ENCODE results near the gene CEBPA. TPM values are rescaled to one million over a fixed set of nuclear protein-coding genes. Genes with fewer than 3 reads are reported as not detected.
A peak's percentile ranks its signal among the peaks of the same experiment; 100 is the strongest.
"Not testable (repeated sequence)": the region's sequence is repeated elsewhere in the genome, so short reads cannot be mapped to it uniquely, and the experiment has no call there.

The CEBPA gene
- total RNA-seq, 4 donors from 2014 or later, result 27.1 to 33.5 (median 31.5) TPM

DNA sequence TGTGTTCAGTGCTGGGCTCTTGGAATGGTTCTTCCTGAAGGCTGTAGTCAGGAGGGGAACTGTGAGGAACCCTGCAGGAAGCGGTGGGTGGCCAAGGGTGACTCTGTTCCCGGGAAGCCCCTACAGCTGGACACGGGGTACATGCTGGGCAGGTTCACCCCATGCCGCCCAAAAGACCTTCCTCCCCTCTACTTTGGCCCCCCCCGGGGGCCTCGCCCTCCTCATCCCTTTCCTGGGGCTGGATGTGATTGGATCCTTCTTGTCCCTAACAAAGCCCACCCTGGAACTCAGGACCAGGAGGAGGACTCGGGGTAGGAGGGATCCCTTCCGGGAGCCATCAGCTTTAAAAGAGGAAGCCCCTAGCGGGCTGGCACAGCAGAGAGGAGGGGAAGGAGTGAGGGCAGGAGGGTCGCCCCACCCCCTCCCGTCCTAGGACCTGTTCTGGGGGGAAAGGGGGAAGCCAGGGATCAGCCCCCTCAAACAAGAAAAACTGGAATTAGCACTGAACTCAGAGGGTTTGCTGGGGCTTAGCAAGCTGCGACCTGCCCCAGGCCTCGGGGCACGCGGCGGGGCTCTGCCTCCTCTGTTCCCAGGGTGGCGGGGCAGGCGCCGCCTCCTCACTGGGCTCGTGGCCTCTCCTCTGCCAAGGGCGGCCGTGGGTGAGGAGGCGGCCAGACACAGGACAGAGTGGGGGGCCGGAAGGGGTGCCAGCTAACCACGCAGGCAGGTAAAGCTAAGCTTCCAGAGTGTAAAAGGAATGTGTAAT lies 4.0 kb downstream of the CEBPA start:
- H3K27me3 ChIP-seq, result peaks cover 0 to 33% (median 0%) of the 10 kb centered on the region in 4 donors
- intact Hi-C loops (cut with DNase I), result no loop called here
- H3K27ac ChIP-seq, result peak overlapping the region; percentile 52 to 95 (median 90)
- DNase-seq, result no peak
- no peaks in the 10 kb centered on the region for H3K36me3 ChIP-seq
- peak overlapping the region in 3 of 4 donors; percentile 85 to 94 (median 89) for H3K4me3 ChIP-seq
- H3K4me1 ChIP-seq, result peaks cover 44 to 93% (median 50%) of the 10 kb centered on the region in 3 donors
- WGBS, 2 donors, result 37 to 59% methylated on average over 4 to 18 of the region's 25 CpGs
- no peaks in the 10 kb centered on the region for H3K9me3 ChIP-seq
- TF ChIP-seq, protein P1, sequence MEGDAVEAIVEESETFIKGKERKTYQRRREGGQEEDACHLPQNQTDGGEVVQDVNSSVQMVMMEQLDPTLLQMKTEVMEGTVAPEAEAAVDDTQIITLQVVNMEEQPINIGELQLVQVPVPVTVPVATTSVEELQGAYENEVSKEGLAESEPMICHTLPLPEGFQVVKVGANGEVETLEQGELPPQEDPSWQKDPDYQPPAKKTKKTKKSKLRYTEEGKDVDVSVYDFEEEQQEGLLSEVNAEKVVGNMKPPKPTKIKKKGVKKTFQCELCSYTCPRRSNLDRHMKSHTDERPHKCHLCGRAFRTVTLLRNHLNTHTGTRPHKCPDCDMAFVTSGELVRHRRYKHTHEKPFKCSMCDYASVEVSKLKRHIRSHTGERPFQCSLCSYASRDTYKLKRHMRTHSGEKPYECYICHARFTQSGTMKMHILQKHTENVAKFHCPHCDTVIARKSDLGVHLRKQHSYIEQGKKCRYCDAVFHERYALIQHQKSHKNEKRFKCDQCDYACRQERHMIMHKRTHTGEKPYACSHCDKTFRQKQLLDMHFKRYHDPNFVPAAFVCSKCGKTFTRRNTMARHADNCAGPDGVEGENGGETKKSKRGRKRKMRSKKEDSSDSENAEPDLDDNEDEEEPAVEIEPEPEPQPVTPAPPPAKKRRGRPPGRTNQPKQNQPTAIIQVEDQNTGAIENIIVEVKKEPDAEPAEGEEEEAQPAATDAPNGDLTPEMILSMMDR (IDR thresholded peaks at IDR 0.05), result no peak
- TF ChIP-seq POLR2A (IDR thresholded peaks at IDR 0.05), result peak in 1 of 4 donors; percentile 30

DNA sequence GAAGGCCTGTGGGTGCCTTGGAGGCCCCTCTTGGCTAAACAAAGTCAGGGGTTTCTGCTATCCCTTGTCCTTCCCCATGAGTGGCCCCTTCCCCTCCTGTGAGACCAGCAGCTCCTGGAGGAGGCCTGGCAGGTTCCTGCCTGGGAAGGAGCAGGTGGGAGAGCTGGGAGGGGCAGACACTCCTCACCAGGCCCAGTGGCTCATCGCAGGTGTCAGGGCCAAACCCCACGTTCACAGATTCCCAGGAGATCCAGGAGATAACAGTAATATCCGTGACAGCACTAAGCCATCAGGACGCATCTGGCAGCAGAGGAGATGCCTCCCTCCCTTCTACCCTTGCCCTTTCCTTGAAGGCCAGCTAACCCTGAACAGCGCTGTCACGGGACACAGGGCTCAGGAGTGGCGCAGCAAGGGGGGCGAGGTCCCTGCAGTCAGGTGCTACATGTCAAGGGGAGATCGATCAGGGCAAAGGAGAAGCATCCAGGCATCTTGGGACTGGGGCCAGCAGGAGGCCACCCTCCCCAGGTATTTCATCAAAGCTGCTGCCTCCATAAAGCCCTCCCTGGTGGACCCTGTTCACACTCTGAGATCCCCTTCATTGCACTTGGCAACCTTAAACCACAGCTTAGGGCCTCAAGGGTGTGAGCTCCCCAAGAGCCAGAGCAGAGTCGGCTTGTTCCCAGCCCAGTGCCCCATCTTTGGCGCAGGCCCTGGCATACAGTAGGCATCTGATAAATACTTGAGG lies 4.8 kb downstream of the CEBPA start:
- Histone ChIP-seq H3K36me3 (no peaks in the 10 kb centered on the region), H3K4me1 (peaks cover 49 to 94% (median 58%) of the 10 kb centered on the region in 3 donors), H3K27me3 (peaks cover 0 to 28% (median 0%) of the 10 kb centered on the region in 4 donors), H3K4me3 (no peak overlapping the region), H3K9me3 (no peaks in the 10 kb centered on the region), H3K27ac (peak overlapping the region; percentile 52 to 95 (median 90))
- no peak for DNase-seq
- TF ChIP-seq, protein P1 (IDR thresholded peaks at IDR 0.05), result no peak
- TF ChIP-seq POLR2A (IDR thresholded peaks at IDR 0.05), result no peak
- WGBS, 2 donors, result 56 to 61% methylated on average over 2 to 3 of the region's 11 CpGs
- intact Hi-C loops (cut with DNase I), result no loop called here

DNA sequence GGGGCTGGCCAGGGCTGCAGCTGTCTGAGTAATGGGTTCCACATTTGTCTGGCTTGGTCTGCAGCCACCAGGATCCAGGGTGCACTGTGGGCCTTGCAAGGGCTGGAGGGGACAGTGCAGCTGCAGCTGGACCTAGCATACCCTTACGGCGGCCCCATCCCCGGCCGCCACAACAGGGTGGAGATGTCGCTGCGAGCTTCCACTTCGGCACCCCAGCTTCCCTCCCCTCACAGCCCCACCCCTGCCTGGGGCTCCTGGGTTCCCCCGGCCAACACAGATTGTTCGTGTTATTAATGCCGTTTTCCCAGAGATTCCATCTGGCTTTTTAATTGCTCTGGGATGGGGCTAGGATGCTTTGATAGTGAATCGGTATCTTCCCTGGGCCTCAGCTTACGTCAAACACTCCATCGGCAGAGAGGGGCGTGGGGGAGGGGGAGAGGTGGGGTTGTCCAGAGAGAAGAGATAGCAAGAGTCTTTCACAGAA lies 5.8 kb downstream of the CEBPA start:
- Histone ChIP-seq H3K27me3 (peaks cover 0 to 24% (median 0%) of the 10 kb centered on the region in 4 donors), H3K36me3 (no peaks in the 10 kb centered on the region), H3K4me3 (no peak overlapping the region), H3K9me3 (no peaks in the 10 kb centered on the region), H3K27ac (peak overlapping the region in 3 of 4 donors; percentile 19 to 90 (median 89)), H3K4me1 (peaks cover 60 to 97% (median 66%) of the 10 kb centered on the region in 3 donors)
- TF ChIP-seq, protein P1 (IDR thresholded peaks at IDR 0.05), result no peak
- no peak for TF ChIP-seq POLR2A (IDR thresholded peaks at IDR 0.05)
- intact Hi-C loops (cut with DNase I), result no loop called here
- 45 to 46% methylated on average over 9 to 12 of the region's 14 CpGs for WGBS, 2 donors
- no peak for DNase-seq

DNA sequence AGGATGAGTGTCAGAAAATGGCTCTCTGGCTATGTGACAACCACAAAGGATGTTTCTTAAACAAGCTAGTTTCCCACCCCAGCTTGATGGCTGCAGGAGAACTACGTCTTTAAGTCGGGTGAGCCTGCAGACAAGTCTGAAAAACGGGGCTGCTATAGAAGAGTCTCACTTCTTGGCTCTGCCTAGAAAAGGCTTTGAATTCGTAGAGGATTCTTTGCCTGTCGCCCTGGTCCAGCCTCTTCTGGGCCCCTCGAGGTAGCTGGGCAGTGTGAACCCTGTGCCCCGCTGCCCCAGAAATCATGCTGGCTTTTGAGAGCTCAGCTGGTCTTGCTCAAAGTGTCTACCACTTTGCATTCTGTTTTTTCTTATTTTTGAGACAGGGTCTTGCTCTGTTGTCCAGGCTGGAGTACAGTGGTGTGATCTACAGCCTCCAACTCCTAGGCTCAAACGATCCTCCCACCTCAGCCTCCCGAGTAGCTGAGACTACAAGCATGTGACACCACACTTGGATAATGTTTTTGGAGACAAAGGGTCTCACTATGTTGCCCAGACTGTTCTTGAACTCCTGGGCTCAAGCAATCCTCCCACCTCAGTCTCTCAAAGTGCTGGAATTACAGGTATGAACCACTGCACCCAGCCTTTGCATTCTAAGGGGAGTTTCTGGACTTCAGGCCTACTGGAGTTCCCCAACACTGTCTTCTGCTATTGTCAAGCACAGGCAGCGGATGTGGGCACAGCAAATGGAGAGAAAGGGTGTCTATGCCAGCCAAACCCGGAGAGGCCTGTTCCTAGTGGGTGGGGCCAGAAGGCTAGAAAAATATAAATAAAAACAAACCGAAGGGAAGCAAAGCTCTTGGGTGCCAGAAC lies 6.5 kb downstream of the CEBPA start:
- H3K27ac ChIP-seq, result peak overlapping the region in 3 of 4 donors; percentile 19 to 90 (median 89)
- WGBS, 2 donors, result 68 to 75% methylated on average over 10 of the region's 12 CpGs
- no peaks in the 10 kb centered on the region for H3K9me3 ChIP-seq
- intact Hi-C loops (cut with DNase I), result no loop called here
- H3K36me3 ChIP-seq, result no peaks in the 10 kb centered on the region
- DNase-seq, result no peak
- H3K4me3 ChIP-seq, result no peak overlapping the region
- H3K4me1 ChIP-seq, result peaks cover 61 to 98% (median 68%) of the 10 kb centered on the region in 3 donors
- H3K27me3 ChIP-seq, result peaks cover 0 to 17% (median 0%) of the 10 kb centered on the region in 4 donors
- no peak for TF ChIP-seq POLR2A (IDR thresholded peaks at IDR 0.05)
- TF ChIP-seq, protein P1 (IDR thresholded peaks at IDR 0.05), result no peak

DNA sequence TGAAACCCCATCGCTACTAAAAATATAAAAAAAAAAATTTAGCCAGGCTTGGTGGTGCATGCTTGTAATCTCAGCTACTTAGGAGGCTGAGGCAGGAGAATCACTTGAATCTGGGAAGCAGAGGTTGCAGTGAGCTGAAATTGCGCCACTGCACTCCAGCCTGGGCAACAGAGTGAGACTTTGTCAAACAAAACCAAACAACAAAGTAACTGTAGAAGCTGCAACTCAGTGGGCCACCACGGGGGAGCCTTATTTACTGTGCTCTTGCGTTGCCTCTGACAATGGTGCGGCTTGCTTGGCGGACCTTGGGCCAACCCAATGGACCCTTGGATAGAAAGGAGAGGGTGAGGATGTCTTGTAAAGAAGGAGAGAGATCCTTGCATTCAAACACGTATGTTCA lies 7.3 kb downstream of the CEBPA start:
- H3K9me3 ChIP-seq; DNase-seq; H3K27me3 ChIP-seq; H3K4me3 ChIP-seq; H3K36me3 ChIP-seq; H3K27ac ChIP-seq; intact Hi-C loops (cut with DNase I): not testable (repeated sequence)
- WGBS, 2 donors, result 93 to 97% methylated on average over 3 to 7 of the region's 7 CpGs
- peaks cover 62 to 98% (median 75%) of the 10 kb centered on the region in 3 donors for H3K4me1 ChIP-seq

Data from esophagus squamous epithelium (tissue), 5 donors.